T-helper 1 cell (primary cell): ENCODE results near the gene IL10.
A peak's percentile ranks its signal among the peaks of the same experiment; 100 is the strongest.
"Not testable (repeated sequence)": the region's sequence is repeated elsewhere in the genome, so short reads cannot be mapped to it uniquely, and the experiment has no call there.

Experiments
- DNase-seq, 5 donors: peaks; one replicate each; pipeline ENCODE4 v3.0.0-alpha.2; 2012 to 2020

Gene IL10

DNA sequence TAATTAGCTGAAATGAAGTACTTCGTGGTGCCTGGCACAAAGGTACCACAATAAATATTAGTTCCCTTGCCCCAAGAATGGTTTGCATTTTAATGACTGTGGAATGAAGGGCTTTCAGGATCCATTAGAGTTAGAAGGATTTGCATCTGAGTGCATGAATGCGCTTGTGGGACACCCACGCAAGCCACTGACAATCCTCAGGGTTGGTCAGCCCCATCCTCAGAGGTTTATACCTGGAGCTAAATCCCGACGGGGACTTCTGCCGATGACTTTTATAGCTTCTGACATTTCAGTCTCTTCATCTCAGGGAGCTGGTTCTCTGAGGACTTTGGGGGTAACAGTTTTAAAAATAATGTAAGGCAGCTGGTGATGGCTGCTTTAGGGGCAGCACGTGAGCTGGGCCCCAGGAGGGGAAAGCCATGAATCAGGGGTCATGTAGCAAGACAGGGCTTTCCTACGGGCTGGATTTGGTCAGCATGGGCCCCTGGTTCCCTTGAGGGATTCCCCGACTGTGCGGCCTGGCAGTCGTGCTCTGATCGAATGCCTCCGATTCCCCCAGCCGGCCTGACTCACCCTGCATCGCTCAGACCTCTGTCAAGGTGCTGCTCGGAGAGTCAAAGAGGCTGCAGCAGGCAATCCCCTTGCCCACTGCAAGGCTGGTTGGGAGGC is 20.8 kb upstream of the IL10 start:
- no peak for DNase-seq

DNA sequence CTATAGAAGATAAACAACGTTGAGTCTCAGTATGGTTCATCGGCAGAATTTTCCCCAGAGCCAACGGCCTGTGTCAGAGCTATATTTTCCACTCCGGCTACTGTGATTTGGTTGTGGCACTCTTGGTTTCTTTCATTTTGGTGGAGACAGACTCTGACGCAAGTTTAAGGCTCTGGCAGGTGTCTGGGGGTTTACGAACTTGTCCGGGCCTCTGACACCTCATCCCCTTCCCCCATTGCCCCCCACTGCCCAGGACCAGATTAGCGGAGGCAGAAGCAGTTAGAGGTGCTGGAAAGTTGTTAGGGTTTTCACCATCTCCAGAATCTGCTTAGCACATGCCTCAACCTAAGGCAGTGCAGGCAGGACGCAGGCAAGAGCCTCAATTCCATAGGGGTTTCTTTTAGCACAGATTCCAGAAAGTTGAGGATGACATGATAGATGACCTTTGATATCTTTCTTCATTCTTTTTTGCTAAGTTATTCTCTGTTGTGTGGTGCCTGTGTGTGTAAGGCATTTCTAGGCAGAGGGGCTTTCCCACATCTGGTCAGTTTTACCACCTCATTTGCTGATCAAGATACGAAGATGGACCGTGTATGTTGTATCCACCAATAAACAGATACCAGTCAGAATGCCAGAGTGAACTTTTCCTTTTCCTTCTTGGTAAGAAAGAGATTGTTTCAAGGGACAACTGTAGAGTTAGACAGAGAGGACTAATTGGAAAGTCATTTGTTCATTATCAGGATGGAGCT is 18.4 kb upstream of the IL10 start:
- no peak for DNase-seq

DNA sequence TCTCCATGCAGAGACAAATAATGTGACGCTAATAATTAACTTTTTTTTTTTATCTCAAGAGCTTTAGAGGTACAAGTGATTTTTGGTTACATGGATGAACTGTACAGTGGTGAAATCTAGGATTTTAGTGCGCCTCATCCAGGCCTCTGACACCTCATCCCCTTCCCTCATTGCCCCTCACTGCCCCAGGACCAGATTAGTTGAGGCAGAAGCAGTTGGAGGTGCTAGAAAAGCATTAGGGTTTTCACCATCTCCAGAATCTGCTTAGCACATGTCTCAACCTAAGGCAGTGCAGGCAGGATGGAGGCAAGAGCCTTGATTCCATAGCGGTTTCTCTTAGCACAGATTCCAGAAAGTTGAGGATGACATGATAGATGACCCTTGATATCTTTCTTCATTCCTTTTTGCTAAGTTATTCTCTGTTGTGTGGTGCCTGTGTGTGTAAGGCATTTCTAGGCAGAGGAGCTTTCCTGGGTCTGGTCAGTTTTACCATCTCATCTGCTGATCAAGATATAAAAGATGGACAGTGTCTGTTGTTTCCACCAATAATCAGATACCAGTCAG is 16.3 kb upstream of the IL10 start:
- no peak for DNase-seq

DNA sequence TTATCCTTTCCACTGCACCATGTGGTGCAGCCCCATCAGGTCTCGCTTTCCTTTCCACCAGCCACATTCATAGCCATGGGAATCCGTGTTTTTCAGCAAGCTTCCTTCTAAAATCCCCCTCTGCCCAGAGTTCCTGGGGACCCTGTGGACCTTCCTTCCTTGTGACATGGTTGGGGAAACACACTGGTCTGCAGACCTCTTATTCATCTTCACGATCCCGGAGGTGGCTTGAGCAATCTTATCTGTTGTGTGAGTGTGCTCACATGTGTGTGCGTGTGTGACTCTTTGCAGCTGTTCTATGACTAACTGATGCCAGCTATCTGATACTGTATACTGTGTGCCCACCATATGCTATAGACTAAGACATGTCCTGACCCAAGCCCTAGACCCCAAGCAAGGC is 15.6 kb upstream of the IL10 start:
- DNase-seq = no peak

DNA sequence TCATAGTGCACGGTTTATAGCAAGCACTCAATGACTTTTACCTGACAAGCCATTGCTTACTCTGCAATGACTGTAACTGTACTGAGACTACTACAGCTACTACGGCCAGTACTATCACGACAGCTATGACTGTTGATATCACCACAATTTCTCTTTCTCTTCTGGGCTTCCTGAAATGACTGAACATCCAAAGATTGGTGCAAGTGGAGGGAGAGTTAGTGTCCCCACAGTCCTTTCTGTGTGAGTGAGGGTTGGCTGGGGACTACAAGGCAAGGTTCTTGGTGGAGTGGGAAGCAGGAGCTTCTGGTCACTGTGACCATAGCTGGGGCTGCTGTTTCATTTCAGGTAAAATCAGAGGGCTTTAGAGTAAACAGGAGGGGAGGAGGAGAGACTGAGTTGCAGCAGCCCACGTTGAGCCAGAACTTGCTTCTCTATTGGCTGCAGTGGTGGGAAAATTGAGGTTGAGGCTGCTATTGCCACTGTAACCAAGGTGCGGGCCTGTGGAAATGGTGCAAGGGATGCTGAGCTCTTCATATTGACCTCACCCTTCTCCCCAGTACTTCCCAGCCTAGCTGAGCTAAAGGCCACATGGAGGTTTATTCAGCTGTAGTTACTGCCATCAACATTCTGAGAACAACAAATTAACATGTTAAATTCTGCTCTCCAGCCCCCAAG is 14.1 kb upstream of the IL10 start:
- peak in 1 of 5 donors; percentile 71 for DNase-seq

DNA sequence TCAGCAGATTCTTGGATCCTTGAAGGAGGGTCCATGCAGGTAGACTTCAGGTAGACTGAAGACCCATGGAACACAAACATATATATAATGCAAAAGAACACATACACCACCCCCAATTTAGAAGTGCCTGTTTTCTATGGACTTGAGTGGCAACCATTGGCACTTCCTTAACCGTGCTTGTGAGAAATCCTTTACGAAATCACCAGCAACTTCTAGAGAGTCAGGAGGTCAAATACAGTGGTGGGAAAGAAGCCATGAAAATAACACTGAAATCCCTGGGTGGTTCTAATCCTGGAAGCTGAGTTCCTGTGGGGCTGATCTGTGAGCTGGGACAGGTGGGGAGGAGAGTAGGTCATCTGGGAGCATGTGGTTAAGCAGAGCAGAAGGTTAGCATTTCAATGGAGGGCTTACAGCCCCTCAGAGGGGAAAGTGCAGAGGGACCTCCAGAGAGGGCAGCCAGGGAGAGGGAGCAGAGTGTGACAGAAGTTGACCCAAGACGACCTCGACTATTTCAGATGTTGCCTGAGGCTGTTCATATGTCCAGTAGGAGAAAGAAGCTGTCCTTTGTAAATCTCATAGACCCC is 13.0 kb upstream of the IL10 start:
- no peak for DNase-seq

DNA sequence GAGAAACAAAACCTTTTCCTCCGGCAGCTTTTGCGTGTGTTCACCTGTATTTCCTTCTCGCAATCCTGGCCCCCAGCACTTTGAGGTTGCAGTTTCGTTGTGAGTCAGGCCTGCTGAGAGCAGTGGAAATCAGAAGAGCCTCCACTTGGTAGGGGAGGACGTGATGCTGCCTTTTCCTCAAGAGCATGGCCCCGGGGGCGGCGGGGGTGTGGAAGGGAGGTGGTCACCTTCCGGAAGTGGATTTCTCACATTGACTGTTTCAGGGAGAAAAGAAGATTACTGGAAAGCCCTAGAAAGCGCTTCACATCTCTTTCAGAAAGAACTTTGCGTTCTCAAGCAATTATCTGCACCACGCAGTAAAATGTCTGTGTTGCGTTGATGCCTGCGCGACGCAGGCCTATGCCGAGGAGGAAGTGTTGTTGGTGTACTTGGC is 12.2 kb upstream of the IL10 start:
- peak in 4 of 5 donors; percentile 23 to 97 (median 41) for DNase-seq

DNA sequence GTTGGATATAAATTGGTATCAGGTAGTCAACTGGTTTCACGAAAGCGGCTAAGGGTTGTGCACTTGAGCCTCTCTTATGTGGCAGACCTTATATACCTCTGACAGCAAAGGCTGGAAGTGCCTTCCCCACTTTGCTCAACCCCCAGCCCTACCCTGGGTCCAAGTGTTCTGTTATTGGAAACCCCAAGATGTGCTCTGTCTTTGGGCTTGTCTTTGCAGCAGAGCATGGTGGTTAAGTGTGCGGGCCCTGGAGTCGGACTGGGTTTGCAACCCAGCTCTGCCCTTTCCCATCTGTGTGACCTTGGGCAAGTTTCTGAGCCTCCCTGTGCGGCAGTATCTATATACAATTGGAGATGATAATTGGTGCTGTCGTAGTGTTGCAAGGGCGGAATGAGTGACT is 11.2 kb upstream of the IL10 start:
- no peak for DNase-seq

DNA sequence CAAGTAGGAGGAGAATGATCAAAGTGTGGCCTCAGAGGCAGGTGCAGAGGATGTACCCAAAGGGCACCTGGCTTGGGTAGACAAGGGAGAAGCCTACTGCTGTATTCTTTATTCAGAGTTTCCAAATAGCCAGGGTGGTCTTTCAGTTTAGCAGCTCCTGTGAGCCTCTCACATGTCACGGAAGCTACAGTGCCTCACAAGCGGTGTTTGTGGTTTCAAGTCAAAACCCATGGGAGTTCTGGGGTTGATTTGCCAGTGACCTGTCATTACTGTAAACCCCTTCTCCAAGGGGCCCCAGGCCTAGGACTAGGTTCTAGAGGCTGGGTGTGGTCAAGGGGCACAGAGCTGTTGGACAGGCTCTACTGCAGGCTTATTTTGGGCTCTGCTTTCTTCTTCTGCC is 10.2 kb upstream of the IL10 start:
- no peak for DNase-seq

DNA sequence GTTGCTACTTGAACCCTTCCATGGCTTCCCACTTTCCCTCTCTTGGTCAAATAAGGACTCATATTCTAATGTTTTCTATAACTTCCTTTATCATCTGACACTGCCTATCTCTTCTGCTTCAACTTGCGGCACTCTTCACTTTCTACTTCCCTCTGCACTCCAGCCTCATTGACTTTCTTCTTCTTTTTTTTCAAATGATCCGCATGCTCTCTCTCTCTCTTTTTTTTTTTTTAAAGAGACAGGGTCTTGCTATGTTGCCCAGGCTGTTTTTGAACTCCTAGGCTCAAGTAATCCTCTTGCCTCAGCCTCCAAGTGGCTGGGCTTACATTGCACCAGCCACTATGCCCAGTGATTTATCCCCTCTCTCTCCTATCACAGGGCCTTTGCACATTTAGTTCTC is 7.3 kb upstream of the IL10 start:
- no peak for DNase-seq

DNA sequence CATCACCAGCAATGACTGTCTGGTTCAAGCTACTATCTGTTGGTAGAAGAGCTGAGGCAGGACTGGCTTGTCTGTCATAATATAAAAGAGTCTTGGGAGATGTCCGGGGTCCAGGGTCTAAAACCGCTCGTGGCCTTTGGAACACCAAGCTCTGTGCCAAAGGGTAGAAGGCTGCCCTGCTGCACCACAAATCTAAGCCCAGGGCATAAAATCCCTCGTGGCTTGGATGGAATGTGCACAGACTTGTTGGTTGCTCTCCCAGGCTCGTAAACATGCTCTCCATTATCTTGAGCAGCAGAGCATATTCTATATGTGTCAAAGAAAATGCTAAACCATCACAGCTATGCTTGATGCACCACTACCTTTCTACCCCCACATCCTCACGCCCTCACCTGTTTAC is 6.6 kb upstream of the IL10 start:
- DNase-seq = not testable (repeated sequence)

DNA sequence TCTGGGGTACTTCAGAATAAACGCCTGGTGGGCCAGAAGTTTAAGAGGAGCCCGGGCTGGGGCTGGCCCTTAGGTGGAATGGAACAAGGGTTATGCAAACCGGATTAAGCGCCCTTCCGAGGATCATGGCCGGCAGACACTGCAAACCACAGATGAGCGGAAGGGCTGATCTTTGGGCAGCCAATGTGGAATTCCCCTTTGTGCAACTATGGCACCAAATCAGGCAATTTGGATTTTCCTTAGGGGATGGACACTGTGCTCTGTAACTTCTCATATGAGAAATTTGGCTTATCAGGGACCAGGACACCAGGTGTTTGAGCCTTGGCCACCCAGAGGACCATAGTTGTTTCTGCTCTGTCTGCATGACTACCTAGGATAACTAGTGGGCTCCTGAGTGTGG is 5.7 kb upstream of the IL10 start:
- DNase-seq = no peak

DNA sequence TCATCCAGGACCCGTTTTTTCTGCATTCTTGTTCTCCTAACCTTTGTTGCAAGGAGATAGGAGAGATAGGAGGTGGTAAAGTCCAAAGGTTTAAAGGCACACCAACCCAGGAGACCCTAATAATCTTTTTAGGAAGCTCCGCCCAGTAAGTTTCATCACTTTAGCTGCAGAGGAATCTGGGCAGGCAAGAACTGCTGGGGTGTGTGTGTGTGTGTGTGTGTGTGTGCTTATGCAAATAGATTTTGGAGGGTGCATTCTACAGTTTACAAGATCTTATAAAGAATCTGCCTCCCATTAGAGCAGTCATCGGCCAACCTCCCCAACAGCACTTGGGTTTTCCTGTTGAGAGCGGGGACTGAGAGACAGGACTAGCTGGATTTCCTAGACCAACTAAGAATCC is 3.9 kb upstream of the IL10 start:
- DNase-seq = no peak

DNA sequence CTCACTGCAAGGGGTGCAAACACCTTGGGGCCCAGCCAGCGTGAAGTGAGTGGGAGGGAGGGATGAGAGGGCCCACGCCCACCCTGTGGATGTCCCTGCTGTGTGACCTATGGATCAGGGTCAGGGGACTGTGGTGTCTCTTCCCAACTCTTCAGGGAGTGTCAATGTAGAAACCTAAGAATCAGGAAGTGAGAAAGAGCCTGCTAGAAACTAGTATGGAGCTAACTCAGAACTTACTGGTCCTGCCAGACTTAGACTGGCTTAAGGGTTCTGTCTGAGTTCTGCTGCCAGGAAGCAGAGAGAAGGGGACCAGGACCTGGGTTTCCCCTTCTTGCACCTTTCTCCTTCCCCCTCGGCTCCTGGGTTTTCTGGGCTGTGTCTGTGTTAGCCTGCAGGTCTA is 1.8 kb upstream of the IL10 start:
- DNase-seq = no peak

DNA sequence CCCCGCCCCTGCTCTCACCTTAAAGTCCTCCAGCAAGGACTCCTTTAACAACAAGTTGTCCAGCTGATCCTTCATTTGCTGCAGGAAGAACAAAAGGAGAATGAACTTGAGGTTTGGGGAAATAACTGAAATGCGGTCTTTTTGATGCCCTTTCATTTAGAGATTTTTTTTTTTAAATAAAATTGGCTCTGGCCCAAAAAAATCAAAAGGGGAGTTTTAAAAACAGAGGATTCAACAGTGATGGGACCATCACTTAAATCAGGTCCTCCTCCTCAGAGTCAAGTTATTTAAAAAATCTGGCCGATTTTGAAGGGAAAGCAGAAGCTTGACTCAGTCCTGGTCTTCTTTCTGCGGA is 979 bp downstream of the IL10 start:
- no peak for DNase-seq

DNA sequence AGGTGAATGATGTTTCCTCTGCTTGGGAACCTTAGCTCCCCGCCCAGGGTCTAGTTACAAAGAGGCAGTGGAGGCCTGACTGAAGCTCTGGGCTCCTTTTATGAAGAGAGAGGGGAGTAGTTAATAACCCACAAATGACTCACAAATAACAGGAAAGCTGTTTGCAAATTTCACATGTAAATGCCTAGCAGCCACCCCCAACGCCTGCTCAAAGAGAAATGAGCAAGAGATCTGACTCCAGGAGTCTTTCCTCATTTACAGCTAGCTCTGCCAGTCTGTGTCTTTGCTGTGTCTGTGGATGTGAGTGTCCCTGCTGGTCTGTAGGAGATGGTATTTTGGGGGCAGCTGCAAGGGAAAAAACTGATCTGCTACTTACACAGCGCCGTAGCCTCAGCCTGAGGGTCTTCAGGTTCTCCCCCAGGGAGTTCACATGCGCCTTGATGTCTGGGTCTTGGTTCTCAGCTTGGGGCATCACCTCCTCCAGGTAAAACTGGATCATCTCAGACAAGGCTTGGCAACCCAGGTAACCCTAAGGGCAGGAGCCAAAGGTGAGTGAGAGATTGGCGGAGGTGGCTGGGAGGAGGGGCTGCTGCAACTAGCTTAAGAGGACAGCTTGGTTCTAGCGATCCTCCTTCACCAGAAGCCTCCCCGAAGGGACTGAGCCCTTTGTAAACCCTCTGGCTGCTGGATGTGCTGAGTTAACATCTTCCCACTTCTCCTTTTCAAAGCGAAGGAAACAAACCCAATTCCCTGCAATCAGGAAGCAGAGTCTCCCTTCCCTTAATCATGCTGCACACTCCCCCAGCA is 1.6 kb downstream of the IL10 start, which contains the start of gene IL19:
Gene IL19 (plus strand): TSS at position 243 of the 807 bp plus-strand sequence. CDS start 65,890 bp downstream, outside the sequence.
- DNase-seq = no peak

DNA sequence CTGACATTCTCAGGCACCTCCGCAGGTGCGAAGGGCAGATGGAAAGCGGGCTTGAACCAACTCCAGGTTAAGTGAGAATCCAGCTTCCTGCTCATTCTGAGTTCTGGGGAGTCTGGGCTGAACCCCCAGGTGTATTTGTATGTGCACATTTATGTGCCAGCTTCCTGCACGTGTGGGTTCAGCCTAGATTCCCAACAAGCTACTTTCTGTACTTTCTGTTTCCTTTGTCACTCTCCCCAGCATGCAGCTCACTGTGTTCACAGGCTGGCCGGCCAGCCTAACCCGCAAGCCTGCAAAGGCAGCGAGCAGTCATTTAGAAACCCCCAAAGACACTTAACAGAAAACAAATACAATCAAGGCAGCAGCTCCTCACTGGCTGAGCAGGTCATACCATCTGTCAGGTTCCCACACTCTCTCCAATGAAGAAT is 3.0 kb downstream of the IL10 start:
- peak in 2 of 5 donors; percentile 14 to 94 for DNase-seq

DNA sequence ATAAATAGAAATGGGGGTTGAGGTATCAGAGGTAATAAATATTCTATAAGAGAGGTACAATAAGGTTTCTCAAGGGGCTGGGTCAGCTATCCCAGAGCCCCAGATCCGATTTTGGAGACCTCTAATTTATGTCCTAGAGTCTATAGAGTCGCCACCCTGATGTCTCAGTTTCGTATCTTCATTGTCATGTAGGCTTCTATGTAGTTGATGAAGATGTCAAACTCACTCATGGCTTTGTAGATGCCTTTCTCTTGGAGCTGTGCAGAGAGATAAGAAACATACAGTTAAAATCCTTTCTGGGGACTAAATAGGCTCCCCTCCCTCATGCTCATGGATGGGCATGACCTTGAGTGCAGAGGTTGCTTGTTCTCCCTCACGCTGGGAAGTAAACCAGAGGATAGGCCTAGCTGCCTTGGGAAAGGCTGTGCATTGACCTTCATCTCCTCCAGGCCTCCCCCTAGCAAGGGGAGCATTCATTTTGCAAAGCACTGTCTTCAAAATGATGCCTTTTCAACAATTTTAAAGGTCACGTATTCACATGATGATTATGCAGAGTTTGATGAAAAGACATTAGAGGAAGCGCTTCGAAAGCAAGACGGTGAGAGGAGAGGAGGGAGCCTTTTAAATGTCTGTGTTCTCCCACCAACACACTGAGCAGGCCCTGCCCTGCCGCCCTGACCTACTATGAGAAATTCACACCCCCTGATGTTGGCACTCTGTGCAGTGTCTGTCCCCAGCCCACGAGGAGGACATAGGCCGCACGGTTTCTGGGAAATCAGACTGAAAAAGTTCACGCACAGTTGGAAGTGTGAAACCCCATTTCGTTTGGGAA is 3.6 kb downstream of the IL10 start:
- no peak for DNase-seq

DNA sequence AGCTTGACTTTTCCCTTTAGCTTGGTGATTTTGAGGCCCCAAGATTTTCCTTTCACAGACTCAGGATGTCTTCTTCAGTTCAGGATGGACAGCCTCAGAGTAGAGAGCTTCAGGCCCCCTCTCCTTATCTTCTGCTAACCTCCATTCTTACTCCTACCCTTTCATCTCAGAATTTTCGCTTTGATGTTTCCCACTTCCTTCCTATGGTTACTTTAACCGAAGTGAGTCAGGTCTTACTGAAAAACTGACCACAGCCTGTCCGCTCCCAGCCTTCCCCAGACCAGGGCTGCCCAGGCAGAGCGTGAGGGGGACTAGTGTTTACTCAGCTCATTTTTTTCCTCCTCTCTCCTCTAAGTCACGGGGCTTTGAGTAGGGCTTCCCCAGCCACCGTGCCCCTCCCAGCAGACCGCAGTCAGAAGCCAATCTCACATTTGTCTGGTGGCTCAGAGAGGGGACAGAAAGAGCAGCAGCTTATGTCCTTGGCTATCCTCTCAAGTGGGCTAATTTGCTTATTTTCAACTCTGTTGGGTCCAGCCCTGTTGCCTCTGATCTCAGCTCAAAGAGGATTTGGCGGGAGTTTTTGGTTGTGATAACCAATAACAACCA is 5.9 kb downstream of the IL10 start:
- peak; percentile 25 to 83 (median 58) for DNase-seq

DNA sequence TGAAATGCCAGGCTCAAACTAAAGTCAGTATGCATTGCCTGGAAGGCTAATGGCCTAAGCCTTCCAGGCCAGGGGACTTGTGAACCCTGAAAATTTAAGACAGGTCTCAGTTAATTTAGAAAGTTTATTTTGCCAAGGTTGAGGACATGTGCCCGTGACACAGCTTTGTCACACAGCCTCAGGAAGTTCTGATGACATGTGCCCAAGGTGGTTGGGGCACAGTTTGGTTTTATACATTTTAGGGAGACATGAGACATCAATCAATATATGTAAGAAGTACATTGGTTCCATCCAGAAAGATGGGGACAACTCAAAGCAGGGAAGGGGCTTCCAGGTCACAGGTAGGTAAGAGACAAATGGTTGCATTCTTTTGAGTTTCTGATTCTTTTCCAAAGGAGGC is 6.5 kb downstream of the IL10 start:
- not testable (repeated sequence) for DNase-seq
